Stomach (tissue), 4 donors: ENCODE data around the gene LAMTOR2.

Experiments
- POLR2A ChIP-seq, 4 donors: fragments of 450-650 bp; IDR thresholded peaks; one replicate each; pipeline ENCODE4 v1.6.1; 2016; ENCODE audit warnings: antibody characterized with exemption in 4 of 4, control low read depth in 2 of 4, mild to moderate bottlenecking in 1 of 4, moderate library complexity in 1 of 4
- POLR2AphosphoS5 ChIP-seq, 3 donors: sonication (generic); formaldehyde crosslinking; IDR thresholded peaks; one replicate each; pipeline ENCODE4 v1.6.1; 2016; ENCODE audit warnings: antibody characterized with exemption in 3 of 3
- TF ChIP-seq, protein P1 (sequence below), 7 experiments: fragments of 450-650 bp in 4 of 7; fragments of 200-600 bp in 3 of 7; sonication (generic) in 3 of 7; IDR thresholded peaks; one replicate each; pipeline ENCODE4 v1.5.1; 2016 to 2019; ENCODE audit warnings: antibody characterized with exemption in 7 of 7, control low read depth in 2 of 7, mild to moderate bottlenecking in 1 of 7

DNA sequence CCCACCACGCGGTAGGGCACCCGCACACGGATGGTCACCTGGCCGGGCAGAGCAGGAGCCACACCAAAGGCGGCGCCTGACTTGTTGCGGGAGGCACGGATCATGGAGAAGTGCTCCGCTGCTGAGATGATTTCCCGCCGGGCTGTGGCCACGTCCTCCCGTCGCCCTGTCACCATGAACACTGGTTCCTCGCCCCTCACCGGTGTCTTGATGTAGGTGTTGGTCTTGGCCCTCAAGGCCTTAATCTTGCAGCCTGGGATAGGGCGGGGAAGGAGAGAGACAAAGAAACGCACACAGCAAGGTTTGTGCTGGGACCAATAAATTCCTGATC is 22.8 kb downstream of the LAMTOR2 start:
- TF ChIP-seq, protein P1, sequence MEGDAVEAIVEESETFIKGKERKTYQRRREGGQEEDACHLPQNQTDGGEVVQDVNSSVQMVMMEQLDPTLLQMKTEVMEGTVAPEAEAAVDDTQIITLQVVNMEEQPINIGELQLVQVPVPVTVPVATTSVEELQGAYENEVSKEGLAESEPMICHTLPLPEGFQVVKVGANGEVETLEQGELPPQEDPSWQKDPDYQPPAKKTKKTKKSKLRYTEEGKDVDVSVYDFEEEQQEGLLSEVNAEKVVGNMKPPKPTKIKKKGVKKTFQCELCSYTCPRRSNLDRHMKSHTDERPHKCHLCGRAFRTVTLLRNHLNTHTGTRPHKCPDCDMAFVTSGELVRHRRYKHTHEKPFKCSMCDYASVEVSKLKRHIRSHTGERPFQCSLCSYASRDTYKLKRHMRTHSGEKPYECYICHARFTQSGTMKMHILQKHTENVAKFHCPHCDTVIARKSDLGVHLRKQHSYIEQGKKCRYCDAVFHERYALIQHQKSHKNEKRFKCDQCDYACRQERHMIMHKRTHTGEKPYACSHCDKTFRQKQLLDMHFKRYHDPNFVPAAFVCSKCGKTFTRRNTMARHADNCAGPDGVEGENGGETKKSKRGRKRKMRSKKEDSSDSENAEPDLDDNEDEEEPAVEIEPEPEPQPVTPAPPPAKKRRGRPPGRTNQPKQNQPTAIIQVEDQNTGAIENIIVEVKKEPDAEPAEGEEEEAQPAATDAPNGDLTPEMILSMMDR (IDR thresholded peaks at IDR 0.05) = no peak
- TF ChIP-seq POLR2A (IDR thresholded peaks at IDR 0.05) (no peak), POLR2AphosphoS5 (IDR thresholded peaks at IDR 0.05) (no peak)
